HG03025 (cell line): ENCODE results near the gene EFHC2.
A peak's percentile ranks its signal among the peaks of the same experiment; 100 is the strongest.
"Not testable (repeated sequence)": the region's sequence is repeated elsewhere in the genome, so short reads cannot be mapped to it uniquely, and the experiment has no call there.

Experiments
- ATAC-seq: cut with Tn5 transposase; IDR thresholded peaks from one replicate; pipeline ENCODE4 v1.9.1; 2021; ENCODE audit warnings: mild to moderate bottlenecking, moderate library complexity; ENCODE audit not compliant: unreplicated experiment, low FRiP score

The EFHC2 gene

DNA sequence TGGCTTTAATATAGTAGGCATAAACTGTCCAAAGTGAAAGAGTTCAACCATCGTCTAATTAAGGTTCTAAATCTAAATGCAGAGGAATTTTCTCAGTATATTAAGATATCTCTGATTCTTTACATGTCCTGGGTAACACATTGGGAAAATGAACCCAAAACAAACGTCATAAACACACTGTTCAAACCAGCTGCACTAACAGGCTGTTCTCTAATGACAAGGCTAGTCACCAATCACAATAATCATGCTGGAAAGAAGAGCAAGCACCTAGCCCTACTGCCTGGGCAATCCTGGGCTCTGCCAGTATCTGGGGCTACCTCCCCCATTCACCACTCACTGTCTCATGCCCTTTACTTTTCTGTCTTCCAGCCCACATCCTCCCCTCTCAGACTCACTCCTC lies 107.9 kb downstream of the EFHC2 start:
- ATAC-seq, result no peak

DNA sequence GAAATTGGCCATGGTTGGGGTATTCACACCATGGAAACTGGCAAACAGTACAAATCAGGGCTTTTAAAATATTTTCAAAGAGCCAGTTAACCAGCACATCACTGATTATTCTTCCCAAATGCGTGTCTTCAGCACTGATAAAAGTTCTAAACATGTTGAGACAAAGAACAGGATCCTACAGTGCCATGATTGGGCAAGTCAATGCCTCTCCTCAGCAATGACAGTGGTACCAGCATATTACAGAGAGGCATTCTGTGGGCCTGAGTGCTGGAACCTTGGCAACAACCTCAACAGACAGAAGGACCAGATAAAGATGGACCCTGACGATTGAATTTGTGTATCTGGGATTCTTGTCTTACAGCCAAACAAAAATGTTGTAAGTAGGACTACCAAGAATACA lies 108.9 kb downstream of the EFHC2 start:
- no peak for ATAC-seq

DNA sequence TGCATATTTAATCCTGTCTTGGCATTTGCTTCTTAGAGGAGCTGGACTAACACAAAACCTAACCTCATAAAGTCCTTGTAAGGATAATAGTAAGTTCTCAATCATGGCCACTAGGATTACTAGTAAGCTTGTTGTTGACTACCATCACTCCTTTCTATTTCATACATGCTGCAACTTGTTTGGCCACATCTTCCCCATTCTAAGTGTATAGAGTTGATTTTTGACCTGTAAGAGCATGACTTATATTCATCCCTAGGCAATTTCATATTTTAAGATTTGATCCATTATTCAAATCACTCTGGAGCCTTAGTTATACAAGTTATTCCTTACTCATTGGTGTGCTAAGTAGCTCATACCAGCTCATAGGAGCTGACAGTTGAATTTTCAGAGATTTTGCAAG lies 109.4 kb downstream of the EFHC2 start:
- no peak for ATAC-seq

DNA sequence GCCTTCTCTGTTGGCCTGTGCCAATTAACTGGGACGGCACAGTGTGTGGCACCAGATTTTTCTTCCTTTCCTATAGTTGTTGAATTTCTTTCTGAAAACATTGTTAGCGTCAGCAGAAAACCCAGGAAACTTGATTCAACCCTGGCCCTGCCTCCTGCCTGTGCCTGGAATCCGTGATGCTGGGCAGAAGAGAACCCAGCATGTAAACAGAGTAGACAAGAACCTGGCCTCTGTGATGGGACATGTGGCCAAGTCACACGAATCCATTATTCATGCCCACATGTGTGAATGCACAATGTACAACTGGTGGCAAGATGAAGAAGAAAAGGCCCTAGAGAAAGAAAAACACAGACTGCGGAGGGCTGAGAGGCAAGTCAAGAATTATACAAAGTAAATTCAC lies 111.4 kb downstream of the EFHC2 start:
- ATAC-seq, result no peak

DNA sequence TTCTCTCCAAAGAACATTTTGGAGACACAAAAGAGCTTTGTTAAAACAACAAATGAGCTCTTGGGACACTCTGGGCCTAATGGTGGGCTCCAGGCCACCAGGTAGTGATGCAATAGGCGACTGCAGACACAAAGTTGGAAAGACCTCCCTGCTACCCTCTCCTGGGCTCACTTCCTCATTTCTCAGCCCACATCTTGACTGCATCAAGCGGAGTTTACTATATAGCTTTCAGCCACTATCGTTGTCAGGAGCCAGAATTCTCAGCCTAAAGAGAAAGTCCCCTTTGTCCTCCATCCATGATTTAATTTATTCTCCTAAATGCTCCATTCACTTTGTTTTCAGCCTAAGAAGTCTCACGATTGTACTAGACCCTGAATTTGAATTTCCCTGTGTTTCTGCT lies 114.9 kb downstream of the EFHC2 start:
- ATAC-seq, result peak; percentile 87

DNA sequence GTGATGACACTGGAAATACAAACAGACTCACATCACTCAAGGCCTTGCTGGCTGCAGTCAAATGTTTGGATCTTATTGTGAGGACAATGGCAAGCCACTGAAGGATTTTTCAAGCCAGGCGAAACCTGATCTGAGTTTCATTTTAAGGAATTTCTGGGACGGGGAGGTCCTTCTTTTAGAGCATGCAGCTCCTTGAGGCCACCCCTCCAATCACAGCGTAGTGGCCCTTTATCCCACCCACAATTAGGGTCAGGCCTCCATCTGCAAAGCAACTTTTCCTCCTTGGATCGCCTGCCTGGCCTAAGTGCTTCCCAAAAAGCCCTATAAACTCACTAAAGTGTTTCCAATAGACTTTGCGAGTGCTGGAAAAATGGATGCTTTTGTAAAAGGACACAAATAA lies 115.5 kb downstream of the EFHC2 start:
- no peak for ATAC-seq

DNA sequence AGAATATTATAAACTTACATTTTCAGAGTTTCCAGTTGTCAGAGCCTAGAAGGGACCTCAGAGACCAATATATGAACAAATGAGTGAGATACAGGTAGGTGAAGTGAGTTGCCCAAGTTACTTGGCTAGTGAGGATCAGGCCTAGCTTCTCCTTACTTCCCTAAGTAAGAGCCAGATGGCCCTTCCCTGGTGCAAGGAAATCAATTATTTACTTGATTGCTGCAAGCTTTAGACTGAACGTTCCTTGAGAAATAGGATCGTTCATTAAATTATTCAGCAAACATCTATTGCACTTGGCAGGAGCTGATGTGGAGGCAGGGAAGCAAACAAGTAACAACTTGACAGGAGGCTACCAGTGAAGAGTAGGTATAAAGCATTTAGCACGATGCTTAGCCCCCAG lies 117.8 kb downstream of the EFHC2 start:
- no peak for ATAC-seq

DNA sequence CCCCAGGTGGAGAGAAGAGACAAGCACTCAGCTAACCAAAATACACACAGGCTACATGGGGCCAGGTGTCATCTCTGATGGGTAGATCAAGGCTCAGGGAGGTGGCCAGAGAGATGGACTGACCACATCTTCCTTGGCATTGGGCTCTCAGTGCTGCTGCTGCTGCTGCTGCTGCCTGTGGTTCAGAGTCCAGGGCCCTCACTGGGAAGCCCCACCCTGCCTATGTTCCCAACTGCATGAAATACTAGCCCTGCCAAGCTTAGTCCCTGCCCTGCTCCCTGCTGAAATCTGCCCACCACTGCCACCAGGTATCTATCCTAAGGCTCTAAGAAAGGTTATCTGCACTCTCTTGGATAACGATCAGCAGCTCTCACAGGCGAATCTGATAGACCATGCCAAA lies 118.7 kb downstream of the EFHC2 start:
- no peak for ATAC-seq

DNA sequence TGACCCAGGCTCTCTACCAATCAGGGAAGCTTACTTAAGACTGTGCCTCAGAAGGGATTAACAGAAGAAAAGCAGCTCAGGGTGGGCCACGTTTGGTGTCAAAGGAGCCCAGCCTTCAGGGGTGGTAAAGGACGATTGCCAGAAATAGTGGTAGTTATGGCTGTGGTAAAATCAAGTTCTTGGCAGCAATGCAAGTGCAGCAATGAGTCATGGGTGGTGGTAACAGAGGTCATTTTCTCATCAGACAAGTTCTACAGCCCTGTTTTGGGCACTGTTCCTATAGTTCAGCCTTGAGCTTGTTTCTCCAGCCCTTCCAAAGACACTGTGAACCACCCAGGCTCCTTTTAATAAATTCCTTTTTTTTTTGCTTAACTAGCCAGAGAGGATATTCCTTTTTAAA lies 120.3 kb downstream of the EFHC2 start:
- no peak for ATAC-seq

DNA sequence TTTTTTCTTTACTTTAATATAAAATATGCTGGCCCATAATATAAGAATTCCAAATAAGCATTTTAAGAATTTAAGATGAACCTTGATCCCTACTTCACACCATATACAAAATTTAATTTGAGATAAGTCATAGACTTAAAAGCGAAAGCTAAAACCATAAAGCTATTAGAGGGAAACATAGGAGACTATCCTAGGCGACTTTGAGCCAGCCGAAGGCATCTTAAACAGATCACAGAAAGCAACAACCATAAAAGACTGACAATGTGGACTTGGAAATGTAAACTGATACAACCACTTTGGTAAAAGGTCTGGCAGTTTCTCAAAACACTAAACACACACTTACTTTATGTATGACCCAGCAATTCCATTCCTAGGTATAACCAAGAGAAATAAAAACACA lies 125.0 kb downstream of the EFHC2 start:
- ATAC-seq, result no peak

DNA sequence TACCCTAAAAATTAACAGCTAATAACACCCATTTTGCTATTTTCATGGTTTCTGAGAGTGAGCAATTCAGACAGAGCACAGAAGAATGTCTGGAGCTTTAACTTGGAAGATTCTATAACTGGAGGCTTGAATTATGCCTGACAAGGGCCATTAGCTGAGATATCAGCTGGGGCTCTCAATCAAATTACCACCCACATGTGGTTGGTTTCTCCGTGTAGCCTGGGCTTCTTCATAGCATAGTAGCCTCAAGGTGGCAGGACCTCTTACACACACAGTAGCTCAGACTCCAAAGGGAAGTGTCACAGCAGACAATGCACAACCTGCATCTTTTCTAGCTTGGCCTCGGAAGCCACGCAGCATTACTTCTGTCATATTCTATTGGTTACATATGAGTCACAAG lies 127.3 kb downstream of the EFHC2 start:
- no peak for ATAC-seq

DNA sequence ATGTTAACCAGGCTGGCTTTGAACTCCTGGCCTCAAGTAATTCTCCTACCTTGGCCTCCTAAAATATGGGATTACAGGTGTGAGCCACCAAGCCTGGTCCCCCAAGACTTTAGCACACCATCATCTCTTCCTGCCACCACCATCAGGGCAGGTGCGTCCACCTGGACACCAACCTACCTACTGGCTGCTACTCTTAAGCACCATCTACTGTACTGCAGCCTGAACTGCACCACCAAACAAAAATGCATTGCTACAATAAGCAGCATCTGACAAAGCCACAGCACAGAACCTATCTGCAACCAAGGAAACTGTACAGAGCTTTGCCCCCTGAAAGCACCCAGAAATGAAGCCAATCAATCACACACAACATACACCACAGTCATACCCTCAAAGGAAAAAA lies 139.7 kb downstream of the EFHC2 start:
- no peak for ATAC-seq

DNA sequence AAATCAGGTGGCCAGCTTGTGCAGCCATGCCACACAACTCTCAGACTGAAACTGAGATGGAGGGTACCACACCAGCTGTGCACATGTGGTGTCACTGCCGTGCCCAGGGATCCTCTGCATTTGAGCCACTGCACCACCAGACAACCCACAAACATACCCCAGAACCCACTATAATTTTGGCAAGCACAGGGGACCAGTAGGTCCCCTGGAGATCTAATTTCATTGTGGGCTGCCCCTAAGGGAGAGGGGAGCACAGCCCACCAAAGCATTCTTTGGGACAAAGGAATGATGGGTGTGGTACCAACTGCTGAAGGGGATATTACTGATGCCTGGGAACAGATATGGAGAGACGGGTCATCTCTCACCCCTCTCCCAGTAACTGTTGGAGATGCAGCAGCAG lies 140.9 kb downstream of the EFHC2 start:
- no peak for ATAC-seq

DNA sequence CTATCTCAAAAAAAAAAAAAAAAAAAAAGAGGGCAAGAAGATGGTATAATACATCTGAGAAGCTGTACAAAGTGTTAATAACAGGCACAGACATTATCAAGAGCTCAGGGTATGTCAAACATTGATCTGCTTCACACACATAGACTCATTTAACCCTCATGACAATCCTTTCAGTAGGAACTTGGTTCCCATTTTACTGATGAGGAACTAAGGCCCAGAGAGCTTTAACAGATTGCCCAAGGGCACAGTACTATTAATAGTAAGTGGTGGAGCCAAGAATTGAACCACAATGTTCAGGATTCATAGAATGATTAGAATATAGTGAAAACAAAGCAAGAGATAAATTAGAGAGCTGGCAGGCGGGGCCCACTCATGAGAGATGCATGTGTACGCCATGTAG lies 154.4 kb downstream of the EFHC2 start:
- no peak for ATAC-seq

DNA sequence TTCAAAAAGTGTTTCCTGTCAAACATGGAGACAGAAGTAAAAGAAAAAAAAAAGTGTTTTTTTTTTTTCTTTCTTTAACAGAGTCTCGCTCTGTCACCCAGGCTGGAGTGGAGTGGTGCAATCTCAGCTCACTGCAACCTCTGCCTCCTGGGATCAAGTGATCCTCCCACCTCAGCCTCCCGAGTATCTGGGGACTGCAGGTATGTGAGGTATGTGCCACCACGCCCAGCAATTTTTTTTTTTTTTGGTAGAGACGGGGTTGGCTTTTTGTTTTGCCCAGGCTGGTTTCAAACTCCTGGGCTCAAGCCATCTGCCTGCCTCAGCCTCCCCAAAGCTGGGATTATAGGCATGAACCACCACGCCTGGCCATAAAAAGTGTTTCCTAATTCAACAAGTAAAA lies 155.6 kb downstream of the EFHC2 start:
- ATAC-seq, result not testable (repeated sequence)

DNA sequence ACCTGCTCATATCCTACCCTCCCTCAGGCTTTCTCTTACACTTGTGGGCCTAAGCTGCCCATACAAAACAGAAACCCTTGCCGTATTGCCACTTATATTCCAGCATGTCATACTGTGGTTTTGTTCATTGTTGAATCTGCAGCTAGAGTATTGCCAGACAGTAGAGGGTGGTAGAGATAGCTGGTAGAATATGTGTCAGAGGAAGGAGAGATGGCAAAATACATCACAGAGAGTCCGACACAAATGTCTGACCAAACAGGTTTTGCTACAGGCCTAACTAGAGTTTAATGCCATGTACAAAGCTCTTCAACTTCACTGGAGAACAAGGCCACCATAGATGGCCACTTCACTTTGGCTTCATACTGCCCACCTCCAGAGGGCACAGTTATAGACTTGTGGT lies 160.1 kb downstream of the EFHC2 start:
- no peak for ATAC-seq

DNA sequence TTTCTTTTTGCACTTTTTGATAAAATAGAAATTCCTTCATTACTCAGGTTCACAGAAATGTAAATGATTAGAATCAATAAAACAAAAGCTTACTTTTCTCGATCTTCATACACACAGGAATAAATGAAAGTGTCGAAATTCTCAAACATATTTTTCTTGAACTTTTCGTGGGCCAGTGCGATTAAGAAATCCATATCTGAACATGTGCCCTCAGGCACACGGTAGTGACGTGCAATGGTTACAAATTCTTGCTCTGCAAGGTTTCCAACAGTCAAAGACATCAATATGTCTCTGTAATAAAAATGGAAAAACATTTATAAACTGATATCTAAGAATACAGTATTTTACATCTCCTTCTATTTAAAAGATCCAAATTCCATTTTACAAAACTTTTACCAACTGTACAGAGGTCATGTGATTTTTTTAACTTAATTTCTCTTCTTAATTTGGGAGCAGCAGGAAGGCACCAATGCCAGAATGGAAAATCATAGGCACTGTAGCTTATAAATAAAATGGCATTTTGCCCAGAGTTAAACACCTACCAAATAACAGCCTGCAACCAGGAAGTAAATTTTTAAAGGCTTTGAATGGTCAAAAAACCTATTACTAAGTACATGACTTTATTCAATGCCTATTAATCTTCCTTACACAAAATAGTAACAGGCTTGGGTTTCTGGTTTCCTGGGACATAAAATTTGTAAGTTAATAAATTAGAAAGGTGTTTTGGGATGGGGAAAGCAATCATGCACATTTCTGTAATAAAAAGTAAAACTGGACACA lies 165.0 kb downstream of the EFHC2 start:
- no peak for ATAC-seq

DNA sequence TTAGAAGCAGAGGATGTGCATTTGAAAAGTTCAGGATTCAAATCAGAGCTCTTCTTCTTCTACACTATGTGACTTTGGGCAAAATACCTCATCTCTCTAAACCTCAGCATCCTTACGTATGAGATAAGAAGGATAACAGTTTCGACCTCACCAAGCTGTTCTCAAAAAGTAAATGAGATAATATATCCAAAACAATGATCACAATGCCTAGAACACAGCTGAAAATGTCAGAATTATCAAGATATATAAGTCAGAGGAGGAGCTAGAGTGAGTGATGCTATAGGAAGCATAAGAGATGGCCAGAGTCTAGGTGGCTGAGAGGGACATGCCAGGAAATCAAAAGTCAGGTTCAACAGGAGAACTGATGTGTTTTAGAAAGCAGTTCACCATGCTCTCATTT lies 168.0 kb downstream of the EFHC2 start:
- ATAC-seq, result no peak

DNA sequence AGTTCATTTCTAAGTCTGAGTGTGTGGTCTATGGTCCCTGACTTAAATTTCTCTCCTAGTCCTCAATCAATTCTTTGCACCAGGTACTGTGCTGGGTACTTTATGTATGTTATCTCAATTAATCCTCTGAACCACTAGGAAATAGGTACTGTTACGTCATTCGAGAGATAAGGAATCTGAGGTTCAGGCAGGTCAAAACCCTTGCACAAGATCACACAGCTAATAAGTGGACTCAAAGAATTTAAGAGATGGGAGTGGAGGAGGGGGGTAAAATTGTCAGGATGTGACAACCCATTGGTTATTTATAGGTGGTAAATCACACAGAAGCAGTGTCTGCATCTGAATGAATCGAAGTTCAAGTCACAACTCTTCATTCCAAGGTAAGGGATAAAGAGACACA lies 169.4 kb downstream of the EFHC2 start:
- no peak for ATAC-seq

DNA sequence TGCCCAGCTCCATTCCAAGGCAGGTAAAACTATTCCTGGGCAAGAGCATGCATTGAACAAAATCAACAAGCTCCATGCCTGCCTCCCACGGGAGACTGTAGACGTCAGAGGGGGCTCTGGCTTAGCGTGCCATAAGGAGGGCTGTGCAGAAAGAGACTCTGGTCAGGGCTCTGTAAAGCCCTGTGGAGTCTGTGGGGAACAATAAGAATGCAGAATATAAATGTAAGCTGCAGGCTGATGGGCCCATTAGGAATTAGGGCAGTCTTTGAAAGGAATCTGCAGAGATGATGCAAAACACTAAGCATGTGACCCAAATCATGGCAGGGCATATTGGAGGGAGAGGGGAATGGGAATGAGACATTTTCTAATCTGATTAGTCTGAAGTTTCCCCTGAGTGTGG lies 170.3 kb downstream of the EFHC2 start:
- no peak for ATAC-seq

DNA sequence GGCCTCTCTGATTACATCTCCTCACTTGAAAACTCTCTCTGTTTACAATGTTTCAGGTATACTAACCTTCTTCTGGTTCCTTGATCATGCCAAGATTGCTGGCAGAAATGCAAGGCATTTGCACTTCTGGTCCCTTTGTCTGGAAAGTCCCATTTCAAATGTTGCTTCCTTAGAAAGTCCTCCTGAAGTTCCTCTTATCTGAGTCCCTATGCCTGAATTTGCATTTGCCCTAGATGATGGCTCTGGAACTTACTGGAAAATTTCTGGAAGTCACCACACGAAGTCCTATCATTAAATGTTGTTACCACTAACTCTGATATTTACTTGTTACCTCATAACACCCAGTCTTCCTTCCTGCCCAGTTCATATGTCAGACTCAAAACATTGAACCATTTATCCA lies 176.4 kb downstream of the EFHC2 start:
- no peak for ATAC-seq

DNA sequence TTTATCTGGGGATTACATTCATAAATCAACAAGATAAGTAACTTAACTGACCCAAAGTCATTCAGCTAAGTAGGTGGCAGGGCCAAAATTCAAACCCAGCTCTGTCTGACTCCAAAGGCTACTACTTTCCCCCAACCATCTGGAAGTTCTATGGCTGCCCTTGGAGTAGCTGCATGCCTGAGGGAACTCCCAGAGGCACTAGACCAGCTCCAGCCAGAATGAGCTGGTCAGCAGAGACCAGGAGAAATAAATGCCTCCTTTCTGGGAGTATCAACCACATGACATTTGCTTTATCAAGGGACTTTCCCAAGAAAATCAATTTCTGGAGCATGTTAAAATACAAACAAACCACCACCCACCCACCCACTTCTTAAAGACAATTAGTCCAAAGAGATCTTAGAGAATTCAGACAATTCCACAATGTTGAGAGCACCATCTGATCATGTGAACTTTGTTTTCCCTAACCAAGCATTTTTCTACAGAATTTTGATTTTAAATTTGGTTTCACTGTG lies 180.5 kb downstream of the EFHC2 start:
- ATAC-seq, result no peak

DNA sequence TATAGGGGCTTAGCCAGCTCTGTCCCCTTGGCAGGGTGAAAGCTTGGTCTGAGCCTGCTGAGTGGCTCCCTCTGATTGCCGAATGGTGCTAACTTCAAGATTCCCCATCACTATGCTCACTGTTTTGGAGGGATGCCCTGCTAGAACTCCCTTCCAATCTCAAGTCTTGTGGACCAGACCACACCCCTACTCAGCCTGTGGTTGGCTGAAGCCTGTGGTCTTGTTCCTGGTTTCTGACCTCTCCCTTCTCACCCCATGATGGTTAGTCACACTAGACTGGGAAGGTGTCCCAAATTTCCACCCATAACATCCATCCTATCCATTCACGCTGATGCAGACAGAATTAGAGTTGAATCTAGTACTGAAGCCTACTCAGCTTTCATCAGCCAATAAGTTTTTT lies 185.6 kb downstream of the EFHC2 start:
- ATAC-seq, result no peak
